Neural cell (in vitro differentiated cells): ENCODE data around the gene OTOF. TPM values are rescaled to one million over a fixed set of nuclear protein-coding genes. Genes with fewer than 3 reads are reported as not detected.

Source experiments
- H2AFZ ChIP-seq: fragments of 200-600, 300-800 bp; sonication (generic), shearing (Covaris generic); 2 replicates; pipeline ENCODE4 v1.6.0; 2014; ENCODE audit warnings: low read depth, mild to moderate bottlenecking, antibody characterized with exemption, low read length, moderate library complexity
- H3F3A ChIP-seq: fragments of 200-600 bp; shearing (Covaris generic); 2 replicates; pipeline ENCODE4 v1.6.1; 2016; ENCODE audit warnings: mild to moderate bottlenecking, moderate library complexity, mixed read lengths, antibody characterized with exemption, low read length; ENCODE audit not compliant: insufficient read depth, poor library complexity, severe bottlenecking
- H3K27ac ChIP-seq: fragments of 200-600, 300-800 bp; sonication (generic), shearing (Covaris generic); 2 replicates; pipeline ENCODE4 v1.5.1; 2014; ENCODE audit warnings: mild to moderate bottlenecking, low read length, moderate library complexity
- H3K27me3 ChIP-seq: fragments of 300-800, 200-600 bp; sonication (generic), shearing (Covaris generic); 2 replicates; pipeline ENCODE4 v1.6.0; 2014; ENCODE audit warnings: mild to moderate bottlenecking, low read depth, low read length, moderate library complexity; ENCODE audit not compliant: insufficient read depth
- H3K36me3 ChIP-seq: fragments of 300-800, 200-600 bp; sonication (generic), shearing (Covaris generic); 2 replicates; pipeline ENCODE4 v1.5.1; 2014; ENCODE audit warnings: mild to moderate bottlenecking, antibody characterized with exemption, low read length, moderate library complexity; ENCODE audit not compliant: insufficient read depth
- H3K4me2 ChIP-seq: fragments of 300-800, 200-600 bp; sonication (generic), shearing (Covaris generic); 2 replicates; pipeline ENCODE4 v1.6.0; 2014; ENCODE audit warnings: mild to moderate bottlenecking, low read length
- H3K4me3 ChIP-seq: fragments of 300-800, 200-600 bp; sonication (generic), shearing (Covaris generic); 2 replicates; pipeline ENCODE4 v1.5.1; 2014; ENCODE audit warnings: mild to moderate bottlenecking, low read length, moderate library complexity
- H3K79me2 ChIP-seq: fragments of 200-600 bp; shearing (Covaris generic); replicated peaks from 2 replicates; pipeline ENCODE4 v1.6.0; 2014; ENCODE audit warnings: mild to moderate bottlenecking, low read length, moderate library complexity; ENCODE audit not compliant: insufficient read depth
- H3K9ac ChIP-seq: fragments of 300-800, 200-600 bp; sonication (generic), shearing (Covaris generic); 2 replicates; pipeline ENCODE4 v1.6.1; 2016; ENCODE audit warnings: mild to moderate bottlenecking, low read length, mixed read lengths
- H3K9me2 ChIP-seq: fragments of 200-600 bp; shearing (Covaris generic); 2 replicates; pipeline ENCODE4 v1.6.1; 2016; ENCODE audit warnings: mild to moderate bottlenecking, low read length, mixed read lengths; ENCODE audit not compliant: insufficient read depth
- H3K9me3 ChIP-seq: fragments of 200-600, 300-800 bp; sonication (generic), shearing (Covaris generic); 2 replicates; pipeline ENCODE4 v1.6.1; 2016; ENCODE audit warnings: mild to moderate bottlenecking, mixed run types, low read length, moderate library complexity, mixed read lengths
- H4K20me1 ChIP-seq: fragments of 200-600 bp; shearing (Covaris generic); 2 replicates; pipeline ENCODE4 v1.6.1; 2016; ENCODE audit warnings: mild to moderate bottlenecking, mixed run types; ENCODE audit not compliant: insufficient read depth
- EP300 ChIP-seq: fragments of 450-650 bp; conservative IDR thresholded peaks from 2 replicates; pipeline ENCODE4 v1.6.1; 2014; ENCODE audit warnings: antibody characterized with exemption, mild to moderate bottlenecking, moderate library complexity; ENCODE audit not compliant: poor library complexity, severe bottlenecking
- EZH2 ChIP-seq: fragments of 200-600, 300-800 bp; shearing (Covaris generic), sonication (generic); IDR thresholded peaks from 2 replicates; pipeline ENCODE4 v1.6.1; 2014; ENCODE audit warnings: antibody characterized with exemption, low read length, borderline replicate concordance, mild to moderate bottlenecking; ENCODE audit not compliant: insufficient read depth, poor library complexity, severe bottlenecking
- MXI1 ChIP-seq: fragments of 450-650 bp; conservative IDR thresholded peaks from 2 replicates; pipeline ENCODE4 v1.6.1; 2014; ENCODE audit warnings: antibody characterized with exemption, mild to moderate bottlenecking; ENCODE audit not compliant: poor library complexity, severe bottlenecking
- POLR2AphosphoS5 ChIP-seq: IDR thresholded peaks from 2 replicates; pipeline ENCODE4 v1.6.1; 2012
- RAD21 ChIP-seq: fragments of 450-650 bp; conservative IDR thresholded peaks from 2 replicates; pipeline ENCODE4 v1.6.1; 2014; ENCODE audit warnings: antibody characterized with exemption, mild to moderate bottlenecking, moderate library complexity
- SMC3 ChIP-seq: fragments of 450-650 bp; conservative IDR thresholded peaks from 2 replicates; pipeline ENCODE4 v1.6.1; 2014; ENCODE audit warnings: antibody characterized with exemption, mild to moderate bottlenecking, moderate library complexity; ENCODE audit not compliant: poor library complexity
- TAF1 ChIP-seq: IDR thresholded peaks from 2 replicates; pipeline ENCODE4 v1.6.1; 2012; ENCODE audit warnings: low read depth
- polyA plus RNA-seq: library from polyadenylated mRNA; depleted of rRNA; stranded (reverse); fragments of >200 nt; gene quantifications from 2 replicates; pipeline ENCODE4 v1.2.3, GENCODE V29; 2014
- TF ChIP-seq, protein P1 (sequence below): IDR thresholded peaks from 2 replicates; pipeline ENCODE4 v1.6.1; 2012; ENCODE audit warnings: borderline replicate concordance
- TF ChIP-seq, protein P2 (sequence below): fragments of 450-650 bp; IDR thresholded peaks from 2 replicates; pipeline ENCODE4 v1.5.1; 2014; ENCODE audit warnings: antibody characterized with exemption, mild to moderate bottlenecking, moderate library complexity; ENCODE audit not compliant: poor library complexity, severe bottlenecking

OTOF gene
- polyA plus RNA-seq, 1 donor from 2014 or later, result not detected

DNA sequence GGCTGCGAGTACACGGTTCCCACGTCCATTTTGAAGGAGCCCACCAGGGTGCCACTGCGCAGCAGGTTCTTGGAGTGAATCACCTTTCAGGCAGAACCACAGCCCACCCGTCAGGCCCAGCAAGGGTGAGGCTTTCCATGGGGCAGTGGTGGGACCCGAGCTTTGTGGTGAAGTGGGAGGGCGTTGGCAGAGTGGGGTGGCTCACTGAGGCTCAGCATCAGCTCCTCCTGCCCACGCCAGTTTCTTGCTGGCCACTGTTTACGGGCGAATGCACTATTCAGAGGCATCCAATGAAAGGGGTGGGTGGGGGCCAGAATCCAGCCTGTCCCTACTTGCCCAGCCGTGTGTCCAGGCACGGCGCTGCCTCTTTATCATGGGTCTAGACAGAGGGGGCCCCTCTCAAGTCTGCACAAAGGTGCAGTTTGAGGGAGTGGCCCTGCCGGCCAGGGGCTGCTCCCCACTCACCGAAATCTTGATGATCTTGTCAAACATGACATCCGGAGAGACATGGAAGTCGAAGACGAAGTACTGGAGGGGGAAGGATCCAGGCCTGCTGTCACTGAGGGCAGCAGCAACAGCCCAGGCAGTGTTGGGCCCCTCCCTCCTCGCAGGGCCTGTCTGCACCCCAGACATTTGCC, 11.4 kb upstream of the OTOF start:
- no peaks in the 10 kb centered on the region for H3K79me2 ChIP-seq
- no peaks in the 10 kb centered on the region for H3K9me3 ChIP-seq
- H3K9ac ChIP-seq, result no peak overlapping the region
- H4K20me1 ChIP-seq, result no peaks in the 10 kb centered on the region
- no peak overlapping the region for H3K27ac ChIP-seq
- H2AFZ ChIP-seq, result no peak overlapping the region
- no peak overlapping the region for H3K4me3 ChIP-seq
- TF ChIP-seq MXI1 (no peak), SMC3 (no peak), POLR2AphosphoS5 (no peak), EP300 (no peak), TAF1 (no peak), RAD21 (no peak)
- TF ChIP-seq, protein P1, sequence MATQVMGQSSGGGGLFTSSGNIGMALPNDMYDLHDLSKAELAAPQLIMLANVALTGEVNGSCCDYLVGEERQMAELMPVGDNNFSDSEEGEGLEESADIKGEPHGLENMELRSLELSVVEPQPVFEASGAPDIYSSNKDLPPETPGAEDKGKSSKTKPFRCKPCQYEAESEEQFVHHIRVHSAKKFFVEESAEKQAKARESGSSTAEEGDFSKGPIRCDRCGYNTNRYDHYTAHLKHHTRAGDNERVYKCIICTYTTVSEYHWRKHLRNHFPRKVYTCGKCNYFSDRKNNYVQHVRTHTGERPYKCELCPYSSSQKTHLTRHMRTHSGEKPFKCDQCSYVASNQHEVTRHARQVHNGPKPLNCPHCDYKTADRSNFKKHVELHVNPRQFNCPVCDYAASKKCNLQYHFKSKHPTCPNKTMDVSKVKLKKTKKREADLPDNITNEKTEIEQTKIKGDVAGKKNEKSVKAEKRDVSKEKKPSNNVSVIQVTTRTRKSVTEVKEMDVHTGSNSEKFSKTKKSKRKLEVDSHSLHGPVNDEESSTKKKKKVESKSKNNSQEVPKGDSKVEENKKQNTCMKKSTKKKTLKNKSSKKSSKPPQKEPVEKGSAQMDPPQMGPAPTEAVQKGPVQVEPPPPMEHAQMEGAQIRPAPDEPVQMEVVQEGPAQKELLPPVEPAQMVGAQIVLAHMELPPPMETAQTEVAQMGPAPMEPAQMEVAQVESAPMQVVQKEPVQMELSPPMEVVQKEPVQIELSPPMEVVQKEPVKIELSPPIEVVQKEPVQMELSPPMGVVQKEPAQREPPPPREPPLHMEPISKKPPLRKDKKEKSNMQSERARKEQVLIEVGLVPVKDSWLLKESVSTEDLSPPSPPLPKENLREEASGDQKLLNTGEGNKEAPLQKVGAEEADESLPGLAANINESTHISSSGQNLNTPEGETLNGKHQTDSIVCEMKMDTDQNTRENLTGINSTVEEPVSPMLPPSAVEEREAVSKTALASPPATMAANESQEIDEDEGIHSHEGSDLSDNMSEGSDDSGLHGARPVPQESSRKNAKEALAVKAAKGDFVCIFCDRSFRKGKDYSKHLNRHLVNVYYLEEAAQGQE, result no peak
- H3K27me3 ChIP-seq, result no peaks in the 10 kb centered on the region
- H3K4me2 ChIP-seq, result no peak overlapping the region
- H3K36me3 ChIP-seq, result no peaks in the 10 kb centered on the region
- H3F3A ChIP-seq, result no peaks in the 10 kb centered on the region
- no peaks in the 10 kb centered on the region for H3K9me2 ChIP-seq

DNA sequence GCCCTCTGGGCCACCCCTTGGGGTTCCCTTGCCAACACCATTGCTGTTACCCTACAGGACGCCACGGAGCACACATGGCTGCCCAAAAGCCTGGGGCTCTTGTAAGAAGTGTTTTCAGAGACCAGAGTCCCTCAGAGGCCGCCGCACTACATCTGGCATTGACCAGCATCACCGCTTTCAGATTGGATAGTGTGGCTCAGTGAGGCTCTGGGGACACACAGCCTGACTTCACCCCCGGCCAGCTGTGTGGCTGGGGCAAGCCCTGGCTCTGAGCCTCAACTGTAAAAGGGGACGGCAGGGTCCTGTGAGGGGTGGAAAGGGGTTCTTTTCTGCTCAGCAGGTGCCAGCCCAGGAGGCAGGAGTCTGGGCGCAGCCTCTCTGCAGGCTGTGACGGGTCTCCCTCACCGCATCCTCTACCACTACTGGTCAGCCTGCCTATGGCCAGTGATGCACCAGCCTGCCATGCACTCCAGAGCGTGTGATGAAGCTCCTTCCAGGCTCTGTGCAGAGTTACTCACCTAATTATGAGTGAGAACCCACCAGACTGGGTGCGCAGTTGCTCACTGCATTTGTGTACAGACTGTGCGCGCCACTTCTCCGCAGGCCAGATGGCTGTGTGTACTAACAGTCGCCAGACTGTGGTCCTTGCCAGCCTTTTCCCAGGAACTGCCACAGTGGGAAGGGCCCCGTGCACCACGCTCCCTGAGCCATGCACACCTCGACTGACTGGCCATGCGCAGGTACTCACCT, 10.7 kb upstream of the OTOF start:
- no peak overlapping the region for H2AFZ ChIP-seq
- TF ChIP-seq TAF1, result no peak
- TF ChIP-seq RAD21, result no peak
- TF ChIP-seq EP300, result no peak
- TF ChIP-seq, protein P1, result no peak
- TF ChIP-seq POLR2AphosphoS5, result no peak
- no peak for TF ChIP-seq EZH2
- TF ChIP-seq, protein P2, sequence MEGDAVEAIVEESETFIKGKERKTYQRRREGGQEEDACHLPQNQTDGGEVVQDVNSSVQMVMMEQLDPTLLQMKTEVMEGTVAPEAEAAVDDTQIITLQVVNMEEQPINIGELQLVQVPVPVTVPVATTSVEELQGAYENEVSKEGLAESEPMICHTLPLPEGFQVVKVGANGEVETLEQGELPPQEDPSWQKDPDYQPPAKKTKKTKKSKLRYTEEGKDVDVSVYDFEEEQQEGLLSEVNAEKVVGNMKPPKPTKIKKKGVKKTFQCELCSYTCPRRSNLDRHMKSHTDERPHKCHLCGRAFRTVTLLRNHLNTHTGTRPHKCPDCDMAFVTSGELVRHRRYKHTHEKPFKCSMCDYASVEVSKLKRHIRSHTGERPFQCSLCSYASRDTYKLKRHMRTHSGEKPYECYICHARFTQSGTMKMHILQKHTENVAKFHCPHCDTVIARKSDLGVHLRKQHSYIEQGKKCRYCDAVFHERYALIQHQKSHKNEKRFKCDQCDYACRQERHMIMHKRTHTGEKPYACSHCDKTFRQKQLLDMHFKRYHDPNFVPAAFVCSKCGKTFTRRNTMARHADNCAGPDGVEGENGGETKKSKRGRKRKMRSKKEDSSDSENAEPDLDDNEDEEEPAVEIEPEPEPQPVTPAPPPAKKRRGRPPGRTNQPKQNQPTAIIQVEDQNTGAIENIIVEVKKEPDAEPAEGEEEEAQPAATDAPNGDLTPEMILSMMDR, result no peak
- no peak for TF ChIP-seq SMC3
- no peak for TF ChIP-seq MXI1
- no peaks in the 10 kb centered on the region for H3K36me3 ChIP-seq

More for the DNA sequence above, 10.7 kb upstream of the OTOF start:
- Histone ChIP-seq H4K20me1 (no peaks in the 10 kb centered on the region), H3F3A (no peaks in the 10 kb centered on the region), H3K9ac (no peak overlapping the region), H3K27ac (no peak overlapping the region), H3K4me3 (no peak overlapping the region), H3K27me3 (no peaks in the 10 kb centered on the region), H3K9me3 (no peaks in the 10 kb centered on the region), H3K79me2 (no peaks in the 10 kb centered on the region), H3K4me2 (no peak overlapping the region), H3K9me2 (no peaks in the 10 kb centered on the region)
